Fibroblast of lung (primary cell): ENCODE data around the gene VTI1A.

ENCODE experiments used
- EZH2 ChIP-seq: IDR thresholded peaks from 2 replicates; pipeline ENCODE4 v1.5.1; 2012; ENCODE audit warnings: low read length, control low read depth, mild to moderate bottlenecking; ENCODE audit errors: missing control alignments
- TF ChIP-seq, protein P1 (sequence below), 2 donors: IDR thresholded peaks in 1 of 2; conservative IDR thresholded peaks in 1 of 2; 1 replicate in 1 of 2; 2 replicates in 1 of 2; pipeline ENCODE4 v1.5.1; 2011 to 2012; ENCODE audit warnings: low read length in 2 of 2, control low read depth in 1 of 2, inconsistent platforms in 1 of 2, low read depth in 1 of 2, mild to moderate bottlenecking in 1 of 2

DNA sequence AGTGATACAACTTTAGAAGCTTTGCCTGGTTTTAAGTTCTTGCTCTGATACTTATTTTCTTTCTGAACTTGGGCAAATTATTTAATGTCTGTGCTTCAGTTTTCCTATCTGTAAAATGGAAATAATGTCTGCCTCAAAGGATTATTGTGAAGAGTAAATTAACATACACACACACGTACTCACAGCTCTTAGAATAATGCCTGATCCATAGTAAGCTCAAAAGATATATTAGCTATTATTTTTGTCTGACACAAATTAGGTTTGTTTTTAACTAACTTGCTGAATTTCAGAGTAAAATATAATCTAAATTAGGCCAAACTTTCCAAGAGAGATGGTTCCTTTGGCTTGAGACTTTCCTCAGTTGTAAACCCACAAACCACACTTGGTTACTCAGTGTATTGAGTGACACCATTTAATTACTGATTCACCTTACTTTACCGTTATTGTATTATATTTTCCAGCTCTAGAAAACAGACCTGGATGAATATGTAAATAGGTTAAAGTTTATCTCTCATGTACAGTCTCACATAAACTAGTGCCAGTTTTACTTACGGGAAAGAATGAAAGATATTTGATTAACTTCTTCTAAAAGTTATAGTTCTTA, 50.4 kb downstream of the VTI1A start:
- TF ChIP-seq, protein P1, sequence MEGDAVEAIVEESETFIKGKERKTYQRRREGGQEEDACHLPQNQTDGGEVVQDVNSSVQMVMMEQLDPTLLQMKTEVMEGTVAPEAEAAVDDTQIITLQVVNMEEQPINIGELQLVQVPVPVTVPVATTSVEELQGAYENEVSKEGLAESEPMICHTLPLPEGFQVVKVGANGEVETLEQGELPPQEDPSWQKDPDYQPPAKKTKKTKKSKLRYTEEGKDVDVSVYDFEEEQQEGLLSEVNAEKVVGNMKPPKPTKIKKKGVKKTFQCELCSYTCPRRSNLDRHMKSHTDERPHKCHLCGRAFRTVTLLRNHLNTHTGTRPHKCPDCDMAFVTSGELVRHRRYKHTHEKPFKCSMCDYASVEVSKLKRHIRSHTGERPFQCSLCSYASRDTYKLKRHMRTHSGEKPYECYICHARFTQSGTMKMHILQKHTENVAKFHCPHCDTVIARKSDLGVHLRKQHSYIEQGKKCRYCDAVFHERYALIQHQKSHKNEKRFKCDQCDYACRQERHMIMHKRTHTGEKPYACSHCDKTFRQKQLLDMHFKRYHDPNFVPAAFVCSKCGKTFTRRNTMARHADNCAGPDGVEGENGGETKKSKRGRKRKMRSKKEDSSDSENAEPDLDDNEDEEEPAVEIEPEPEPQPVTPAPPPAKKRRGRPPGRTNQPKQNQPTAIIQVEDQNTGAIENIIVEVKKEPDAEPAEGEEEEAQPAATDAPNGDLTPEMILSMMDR (conservative IDR thresholded peaks at IDR 0.05 in 1 of 2, IDR thresholded peaks at IDR 0.05 in 1 of 2; ENCODE audit: low read depth in 1 of 2, low read length in 2 of 2), result no peak
- no peak for TF ChIP-seq EZH2
